Retinal pigment epithelial cell (primary cell): ENCODE data around the gene SRRM2.

Experiments used
- DNase-seq: peaks from one replicate; pipeline ENCODE4 v3.0.0-alpha.2; 2010; ENCODE audit warnings: low read depth
- H3K4me3 ChIP-seq: 2 replicates; pipeline ENCODE4 v1.5.1; 2011; ENCODE audit warnings: mild to moderate bottlenecking, low read length, control low read depth, moderate library complexity
- TF ChIP-seq, protein P1 (sequence below): conservative IDR thresholded peaks from 2 replicates; pipeline ENCODE4 v1.5.1; 2011; ENCODE audit warnings: low read depth, low read length, control low read depth, inconsistent platforms

The SRRM2 gene

DNA sequence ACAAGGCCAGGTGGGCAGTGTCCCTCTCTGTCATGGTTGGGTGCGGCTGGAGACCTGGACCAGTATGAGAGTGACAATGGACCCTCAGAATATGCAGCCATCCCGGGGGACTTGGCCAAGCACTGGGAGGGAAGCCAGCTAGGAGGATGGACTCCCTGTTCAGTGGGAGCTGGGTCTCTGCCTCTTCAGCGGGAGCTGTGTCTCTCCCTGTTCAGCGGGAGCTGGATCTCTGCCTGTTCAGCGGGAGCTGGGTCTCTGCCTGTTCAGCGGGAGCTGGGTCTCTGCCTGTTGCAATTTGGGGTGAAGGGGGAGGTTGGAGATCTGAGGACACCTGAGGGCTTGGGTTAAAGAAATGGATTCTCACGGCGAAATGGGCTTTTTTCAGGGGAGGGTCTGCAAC lies 38.7 kb downstream of the SRRM2 start:
- H3K4me3 ChIP-seq, result no peak overlapping the region
- TF ChIP-seq, protein P1, sequence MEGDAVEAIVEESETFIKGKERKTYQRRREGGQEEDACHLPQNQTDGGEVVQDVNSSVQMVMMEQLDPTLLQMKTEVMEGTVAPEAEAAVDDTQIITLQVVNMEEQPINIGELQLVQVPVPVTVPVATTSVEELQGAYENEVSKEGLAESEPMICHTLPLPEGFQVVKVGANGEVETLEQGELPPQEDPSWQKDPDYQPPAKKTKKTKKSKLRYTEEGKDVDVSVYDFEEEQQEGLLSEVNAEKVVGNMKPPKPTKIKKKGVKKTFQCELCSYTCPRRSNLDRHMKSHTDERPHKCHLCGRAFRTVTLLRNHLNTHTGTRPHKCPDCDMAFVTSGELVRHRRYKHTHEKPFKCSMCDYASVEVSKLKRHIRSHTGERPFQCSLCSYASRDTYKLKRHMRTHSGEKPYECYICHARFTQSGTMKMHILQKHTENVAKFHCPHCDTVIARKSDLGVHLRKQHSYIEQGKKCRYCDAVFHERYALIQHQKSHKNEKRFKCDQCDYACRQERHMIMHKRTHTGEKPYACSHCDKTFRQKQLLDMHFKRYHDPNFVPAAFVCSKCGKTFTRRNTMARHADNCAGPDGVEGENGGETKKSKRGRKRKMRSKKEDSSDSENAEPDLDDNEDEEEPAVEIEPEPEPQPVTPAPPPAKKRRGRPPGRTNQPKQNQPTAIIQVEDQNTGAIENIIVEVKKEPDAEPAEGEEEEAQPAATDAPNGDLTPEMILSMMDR, result no peak
- DNase-seq, result no peak

DNA sequence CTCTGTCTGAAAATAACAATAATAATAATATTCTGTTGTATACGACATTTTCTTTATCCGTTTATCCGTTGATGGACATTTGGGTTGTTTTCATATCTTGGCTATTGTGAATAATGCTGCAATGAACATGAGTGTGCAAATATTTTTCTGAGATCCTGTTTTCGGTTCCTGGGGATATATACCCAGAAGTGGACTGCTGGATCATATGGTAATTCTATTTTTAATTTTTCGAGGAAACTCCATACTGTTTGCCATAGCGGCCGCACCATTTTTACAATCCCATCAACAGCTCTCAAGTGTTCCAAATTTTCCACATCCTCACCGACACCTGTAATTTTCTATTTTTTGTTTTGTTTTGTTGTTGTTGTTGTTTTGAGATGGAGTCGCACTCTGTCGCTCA lies 40.5 kb downstream of the SRRM2 start:
- DNase-seq, result no peak
- TF ChIP-seq, protein P1, result no peak
- H3K4me3 ChIP-seq, result no peak overlapping the region

DNA sequence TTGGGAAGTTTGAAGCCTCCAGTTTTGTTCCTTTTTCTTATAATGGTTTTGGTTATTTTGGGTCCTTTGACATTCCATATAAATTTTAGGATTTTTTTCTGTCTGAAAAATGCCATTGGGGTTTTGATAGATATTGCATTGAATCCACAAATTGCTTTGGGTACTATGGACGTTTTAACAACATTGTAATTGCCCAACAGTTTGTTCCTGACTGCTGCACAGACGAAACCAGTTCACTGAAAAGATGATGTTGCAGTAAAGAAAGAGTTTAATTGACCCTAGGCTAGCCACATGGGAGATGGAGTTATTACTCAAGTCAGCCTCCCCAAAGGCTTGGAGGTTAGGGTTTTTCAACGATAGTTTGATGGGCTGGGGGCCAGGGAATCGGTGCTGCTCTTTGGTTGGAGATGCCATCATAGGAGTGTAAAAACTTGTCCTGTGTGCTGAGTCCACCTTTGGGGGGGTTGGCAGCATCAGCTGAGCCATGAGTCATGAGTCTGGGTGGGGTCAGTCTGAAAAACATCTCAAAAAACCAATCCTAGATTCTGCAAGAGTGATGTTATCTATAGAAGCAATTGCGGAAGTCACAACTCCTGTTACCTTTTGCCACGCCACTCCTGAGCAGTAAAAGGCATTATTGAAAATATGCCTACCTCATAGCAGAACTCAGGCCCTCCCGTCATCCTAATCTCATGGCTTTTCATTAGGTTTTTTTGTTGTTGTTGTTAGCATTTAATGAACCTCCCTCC lies 43.1 kb downstream of the SRRM2 start:
- TF ChIP-seq, protein P1, result no peak
- DNase-seq, result peak; percentile 33
- no peak overlapping the region for H3K4me3 ChIP-seq

DNA sequence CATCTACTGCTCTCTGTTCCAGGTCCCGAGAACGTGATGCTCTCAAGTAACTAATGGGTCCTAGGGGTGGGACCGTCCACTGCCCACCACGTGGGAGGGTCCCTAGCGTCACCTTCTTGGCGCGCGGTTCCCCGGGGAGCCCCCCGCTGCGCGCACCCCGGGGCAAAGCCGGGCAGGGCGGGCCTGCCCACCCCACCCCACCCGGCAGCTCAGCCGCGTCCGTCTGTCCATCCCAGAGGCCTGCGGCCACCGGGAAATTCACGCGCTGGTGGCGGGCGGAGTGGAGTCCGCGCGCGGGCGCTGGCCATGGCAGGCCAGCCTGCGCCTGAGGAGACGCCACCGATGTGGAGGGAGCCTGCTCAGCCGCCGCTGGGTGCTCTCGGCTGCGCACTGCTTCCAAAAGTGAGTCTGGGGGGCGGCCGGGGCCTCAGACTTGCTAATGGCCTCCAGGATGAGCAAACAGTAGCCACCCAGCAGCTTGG lies 46.3 kb downstream of the SRRM2 start:
- no peak for DNase-seq
- TF ChIP-seq, protein P1, result no peak
- no peak overlapping the region for H3K4me3 ChIP-seq

DNA sequence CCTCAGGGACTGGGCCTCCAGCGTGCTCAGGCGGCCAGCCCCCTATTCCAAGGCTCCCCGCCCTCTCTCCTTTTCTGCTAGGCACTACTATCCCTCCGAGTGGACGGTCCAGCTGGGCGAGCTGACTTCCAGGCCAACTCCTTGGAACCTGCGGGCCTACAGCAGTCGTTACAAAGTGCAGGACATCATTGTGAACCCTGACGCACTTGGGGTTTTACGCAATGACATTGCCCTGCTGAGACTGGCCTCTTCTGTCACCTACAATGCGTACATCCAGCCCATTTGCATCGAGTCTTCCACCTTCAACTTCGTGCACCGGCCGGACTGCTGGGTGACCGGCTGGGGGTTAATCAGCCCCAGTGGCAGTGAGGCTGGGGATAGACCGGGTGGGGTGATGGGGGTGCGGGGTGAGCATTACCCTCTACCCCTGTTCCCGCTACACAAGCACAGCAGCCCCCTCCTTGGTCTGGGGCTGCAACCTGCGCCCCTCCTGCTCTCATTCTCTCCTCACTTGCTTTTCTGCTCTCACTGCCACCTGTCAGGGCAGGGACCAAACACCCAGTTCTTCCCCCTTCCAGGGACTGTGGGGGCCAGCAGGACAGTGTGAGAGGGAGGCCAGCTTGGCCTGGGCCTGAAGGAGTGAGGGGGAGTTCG lies 46.9 kb downstream of the SRRM2 start:
- TF ChIP-seq, protein P1, result no peak
- DNase-seq, result no peak
- H3K4me3 ChIP-seq, result no peak overlapping the region

DNA sequence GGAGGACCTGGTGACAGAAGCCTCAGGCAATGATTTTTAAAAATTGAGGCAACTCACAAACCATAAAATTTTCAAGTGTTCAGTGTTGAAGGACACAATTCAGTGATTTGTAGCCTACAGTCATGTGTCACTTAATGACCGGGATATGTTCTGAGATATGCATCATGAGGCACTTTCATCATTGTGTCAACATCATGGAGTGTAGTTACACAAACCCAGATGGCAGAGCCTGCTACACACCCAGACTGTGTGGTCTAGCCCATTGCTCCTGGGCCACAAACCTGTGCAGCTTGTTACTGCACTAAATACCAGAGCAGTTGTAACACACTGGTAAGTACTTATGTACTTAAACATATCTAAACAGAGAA lies 47.4 kb downstream of the SRRM2 start:
- no peak overlapping the region for H3K4me3 ChIP-seq
- no peak for DNase-seq

More for the DNA sequence above, 47.4 kb downstream of the SRRM2 start:
- TF ChIP-seq, protein P1, result no peak
